ENCODE data around the gene P2RY2. TPM values are rescaled to one million over a fixed set of nuclear protein-coding genes. Genes with fewer than 3 reads are reported as not detected.

The P2RY2 gene
- total and polyA plus RNA-seq, 2 experiments from 2014 or later: 0.63 to 1.6 TPM

DNA sequence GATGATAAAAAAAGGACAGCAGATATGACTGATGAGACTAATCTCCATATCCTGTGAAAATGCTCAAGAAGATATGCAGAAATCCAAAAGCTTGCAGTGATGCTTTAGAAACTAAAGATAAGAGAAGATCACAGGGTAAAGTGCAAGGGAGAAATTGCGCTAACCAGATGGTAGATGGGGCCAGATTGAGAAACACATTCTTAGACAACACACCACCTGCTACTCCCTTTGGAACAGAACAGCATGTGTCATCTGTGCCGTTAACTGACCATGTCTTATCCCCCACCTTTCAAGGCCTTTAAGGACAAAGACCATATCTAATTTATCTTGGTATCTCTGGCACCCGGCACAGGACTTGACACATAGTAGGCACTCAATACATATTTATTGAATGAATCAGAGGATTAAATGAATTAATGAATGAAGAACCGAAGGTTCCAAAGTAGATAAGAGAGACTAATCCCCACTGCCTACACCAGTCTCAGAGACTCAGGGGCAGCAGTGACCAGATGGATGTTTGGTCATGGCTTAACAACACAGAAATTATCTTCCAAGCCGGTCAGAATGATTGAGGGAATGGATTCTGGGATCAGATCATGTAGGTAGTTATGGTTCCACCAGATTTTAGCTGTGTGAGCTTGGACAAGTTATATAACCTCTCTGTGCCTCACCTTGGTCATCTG, 12.3 kb upstream of the P2RY2 start:
- Histone ChIP-seq H3K27ac (ENCODE audit: low read depth) (no peak overlapping the region), H3K79me2 (replicated peaks; ENCODE audit: insufficient read depth) (no peaks in the 10 kb centered on the region), H3F3A (replicated peaks; ENCODE audit: low read depth) (no peaks in the 10 kb centered on the region), H2AFZ (no peak overlapping the region), H3K27me3 (ENCODE audit: insufficient read depth) (no peaks in the 10 kb centered on the region), H3K4me2 (no peak overlapping the region), H3K4me3 (no peak overlapping the region), H4K20me1 (replicated peaks; ENCODE audit: insufficient read depth) (no peaks in the 10 kb centered on the region), H3K4me1 (ENCODE audit: insufficient read depth) (peaks cover 7% of the 10 kb centered on the region), H3K36me3 (ENCODE audit: insufficient read depth) (no peaks in the 10 kb centered on the region), H3K9me2 (ENCODE audit: insufficient read depth) (no peaks in the 10 kb centered on the region)
- Mint-ChIP-seq H3K27ac (no peak overlapping the region), H3K36me3 (ENCODE audit: low read depth) (no peaks in the 10 kb centered on the region), H3K4me3 (no peak overlapping the region), H3K9me3 (no peaks in the 10 kb centered on the region), H3K27me3 (ENCODE audit: insufficient read depth, low read depth, poor library complexity) (peaks cover 5% of the 10 kb centered on the region), H3K4me1 (peaks cover 6% of the 10 kb centered on the region)
- DNase-seq (ENCODE audit: low spot score) (no peak), ATAC-seq (no peak)
- TF ChIP-seq EZH2phosphoT487 (IDR thresholded peaks at IDR 0.05; ENCODE audit: unreplicated experiment) (no peak), ZNF331 (CRISPR knock-in tag; IDR thresholded peaks at IDR 0.05; ENCODE audit: low read depth) (no peak), JUNB (IDR thresholded peaks at IDR 0.05; ENCODE audit: unreplicated experiment) (no peak), NANOG (IDR thresholded peaks at IDR 0.05; ENCODE audit: borderline replicate concordance) (no peak), STAT1 (IDR thresholded peaks at IDR 0.05; ENCODE audit: unreplicated experiment) (no peak), ZNF114 (CRISPR knock-in tag; IDR thresholded peaks at IDR 0.05) (no peak), POLR2AphosphoS5 (IDR thresholded peaks at IDR 0.05; ENCODE audit: low read depth) (no peak), EZH2 (IDR thresholded peaks at IDR 0.05; ENCODE audit: low read depth, unreplicated experiment) (no peak), ETS1 (IDR thresholded peaks at IDR 0.05) (no peak), CREB1 (CRISPR knock-in tag; IDR thresholded peaks at IDR 0.05; ENCODE audit: low read depth) (no peak)
- TF ChIP-seq, protein P1, sequence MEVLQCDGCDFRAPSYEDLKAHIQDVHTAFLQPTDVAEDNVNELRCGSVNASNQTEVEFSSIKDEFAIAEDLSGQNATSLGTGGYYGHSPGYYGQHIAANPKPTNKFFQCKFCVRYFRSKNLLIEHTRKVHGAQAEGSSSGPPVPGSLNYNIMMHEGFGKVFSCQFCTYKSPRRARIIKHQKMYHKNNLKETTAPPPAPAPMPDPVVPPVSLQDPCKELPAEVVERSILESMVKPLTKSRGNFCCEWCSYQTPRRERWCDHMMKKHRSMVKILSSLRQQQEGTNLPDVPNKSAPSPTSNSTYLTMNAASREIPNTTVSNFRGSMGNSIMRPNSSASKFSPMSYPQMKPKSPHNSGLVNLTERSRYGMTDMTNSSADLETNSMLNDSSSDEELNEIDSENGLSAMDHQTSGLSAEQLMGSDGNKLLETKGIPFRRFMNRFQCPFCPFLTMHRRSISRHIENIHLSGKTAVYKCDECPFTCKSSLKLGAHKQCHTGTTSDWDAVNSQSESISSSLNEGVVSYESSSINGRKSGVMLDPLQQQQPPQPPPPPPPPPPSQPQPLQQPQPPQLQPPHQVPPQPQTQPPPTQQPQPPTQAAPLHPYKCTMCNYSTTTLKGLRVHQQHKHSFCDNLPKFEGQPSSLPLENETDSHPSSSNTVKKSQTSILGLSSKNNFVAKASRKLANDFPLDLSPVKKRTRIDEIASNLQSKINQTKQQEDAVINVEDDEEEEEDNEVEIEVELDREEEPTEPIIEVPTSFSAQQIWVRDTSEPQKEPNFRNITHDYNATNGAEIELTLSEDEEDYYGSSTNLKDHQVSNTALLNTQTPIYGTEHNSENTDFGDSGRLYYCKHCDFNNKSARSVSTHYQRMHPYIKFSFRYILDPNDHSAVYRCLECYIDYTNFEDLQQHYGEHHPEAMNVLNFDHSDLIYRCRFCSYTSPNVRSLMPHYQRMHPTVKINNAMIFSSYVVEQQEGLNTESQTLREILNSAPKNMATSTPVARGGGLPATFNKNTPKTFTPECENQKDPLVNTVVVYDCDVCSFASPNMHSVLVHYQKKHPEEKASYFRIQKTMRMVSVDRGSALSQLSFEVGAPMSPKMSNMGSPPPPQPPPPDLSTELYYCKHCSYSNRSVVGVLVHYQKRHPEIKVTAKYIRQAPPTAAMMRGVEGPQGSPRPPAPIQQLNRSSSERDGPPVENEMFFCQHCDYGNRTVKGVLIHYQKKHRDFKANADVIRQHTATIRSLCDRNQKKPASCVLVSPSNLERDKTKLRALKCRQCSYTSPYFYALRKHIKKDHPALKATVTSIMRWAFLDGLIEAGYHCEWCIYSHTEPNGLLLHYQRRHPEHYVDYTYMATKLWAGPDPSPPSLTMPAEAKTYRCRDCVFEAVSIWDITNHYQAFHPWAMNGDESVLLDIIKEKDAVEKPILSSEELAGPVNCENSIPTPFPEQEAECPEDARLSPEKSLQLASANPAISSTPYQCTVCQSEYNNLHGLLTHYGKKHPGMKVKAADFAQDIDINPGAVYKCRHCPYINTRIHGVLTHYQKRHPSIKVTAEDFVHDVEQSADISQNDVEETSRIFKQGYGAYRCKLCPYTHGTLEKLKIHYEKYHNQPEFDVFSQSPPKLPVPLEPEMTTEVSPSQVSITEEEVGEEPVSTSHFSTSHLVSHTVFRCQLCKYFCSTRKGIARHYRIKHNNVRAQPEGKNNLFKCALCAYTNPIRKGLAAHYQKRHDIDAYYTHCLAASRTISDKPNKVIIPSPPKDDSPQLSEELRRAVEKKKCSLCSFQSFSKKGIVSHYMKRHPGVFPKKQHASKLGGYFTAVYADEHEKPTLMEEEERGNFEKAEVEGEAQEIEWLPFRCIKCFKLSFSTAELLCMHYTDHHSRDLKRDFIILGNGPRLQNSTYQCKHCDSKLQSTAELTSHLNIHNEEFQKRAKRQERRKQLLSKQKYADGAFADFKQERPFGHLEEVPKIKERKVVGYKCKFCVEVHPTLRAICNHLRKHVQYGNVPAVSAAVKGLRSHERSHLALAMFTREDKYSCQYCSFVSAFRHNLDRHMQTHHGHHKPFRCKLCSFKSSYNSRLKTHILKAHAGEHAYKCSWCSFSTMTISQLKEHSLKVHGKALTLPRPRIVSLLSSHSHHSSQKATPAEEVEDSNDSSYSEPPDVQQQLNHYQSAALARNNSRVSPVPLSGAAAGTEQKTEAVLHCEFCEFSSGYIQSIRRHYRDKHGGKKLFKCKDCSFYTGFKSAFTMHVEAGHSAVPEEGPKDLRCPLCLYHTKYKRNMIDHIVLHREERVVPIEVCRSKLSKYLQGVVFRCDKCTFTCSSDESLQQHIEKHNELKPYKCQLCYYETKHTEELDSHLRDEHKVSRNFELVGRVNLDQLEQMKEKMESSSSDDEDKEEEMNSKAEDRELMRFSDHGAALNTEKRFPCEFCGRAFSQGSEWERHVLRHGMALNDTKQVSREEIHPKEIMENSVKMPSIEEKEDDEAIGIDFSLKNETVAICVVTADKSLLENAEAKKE (CRISPR knock-in tag; IDR thresholded peaks at IDR 0.05): no peak
- TF ChIP-seq, protein P2, sequence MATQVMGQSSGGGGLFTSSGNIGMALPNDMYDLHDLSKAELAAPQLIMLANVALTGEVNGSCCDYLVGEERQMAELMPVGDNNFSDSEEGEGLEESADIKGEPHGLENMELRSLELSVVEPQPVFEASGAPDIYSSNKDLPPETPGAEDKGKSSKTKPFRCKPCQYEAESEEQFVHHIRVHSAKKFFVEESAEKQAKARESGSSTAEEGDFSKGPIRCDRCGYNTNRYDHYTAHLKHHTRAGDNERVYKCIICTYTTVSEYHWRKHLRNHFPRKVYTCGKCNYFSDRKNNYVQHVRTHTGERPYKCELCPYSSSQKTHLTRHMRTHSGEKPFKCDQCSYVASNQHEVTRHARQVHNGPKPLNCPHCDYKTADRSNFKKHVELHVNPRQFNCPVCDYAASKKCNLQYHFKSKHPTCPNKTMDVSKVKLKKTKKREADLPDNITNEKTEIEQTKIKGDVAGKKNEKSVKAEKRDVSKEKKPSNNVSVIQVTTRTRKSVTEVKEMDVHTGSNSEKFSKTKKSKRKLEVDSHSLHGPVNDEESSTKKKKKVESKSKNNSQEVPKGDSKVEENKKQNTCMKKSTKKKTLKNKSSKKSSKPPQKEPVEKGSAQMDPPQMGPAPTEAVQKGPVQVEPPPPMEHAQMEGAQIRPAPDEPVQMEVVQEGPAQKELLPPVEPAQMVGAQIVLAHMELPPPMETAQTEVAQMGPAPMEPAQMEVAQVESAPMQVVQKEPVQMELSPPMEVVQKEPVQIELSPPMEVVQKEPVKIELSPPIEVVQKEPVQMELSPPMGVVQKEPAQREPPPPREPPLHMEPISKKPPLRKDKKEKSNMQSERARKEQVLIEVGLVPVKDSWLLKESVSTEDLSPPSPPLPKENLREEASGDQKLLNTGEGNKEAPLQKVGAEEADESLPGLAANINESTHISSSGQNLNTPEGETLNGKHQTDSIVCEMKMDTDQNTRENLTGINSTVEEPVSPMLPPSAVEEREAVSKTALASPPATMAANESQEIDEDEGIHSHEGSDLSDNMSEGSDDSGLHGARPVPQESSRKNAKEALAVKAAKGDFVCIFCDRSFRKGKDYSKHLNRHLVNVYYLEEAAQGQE (IDR thresholded peaks at IDR 0.05; ENCODE audit: unreplicated experiment): no peak
- TF ChIP-seq, protein P3, sequence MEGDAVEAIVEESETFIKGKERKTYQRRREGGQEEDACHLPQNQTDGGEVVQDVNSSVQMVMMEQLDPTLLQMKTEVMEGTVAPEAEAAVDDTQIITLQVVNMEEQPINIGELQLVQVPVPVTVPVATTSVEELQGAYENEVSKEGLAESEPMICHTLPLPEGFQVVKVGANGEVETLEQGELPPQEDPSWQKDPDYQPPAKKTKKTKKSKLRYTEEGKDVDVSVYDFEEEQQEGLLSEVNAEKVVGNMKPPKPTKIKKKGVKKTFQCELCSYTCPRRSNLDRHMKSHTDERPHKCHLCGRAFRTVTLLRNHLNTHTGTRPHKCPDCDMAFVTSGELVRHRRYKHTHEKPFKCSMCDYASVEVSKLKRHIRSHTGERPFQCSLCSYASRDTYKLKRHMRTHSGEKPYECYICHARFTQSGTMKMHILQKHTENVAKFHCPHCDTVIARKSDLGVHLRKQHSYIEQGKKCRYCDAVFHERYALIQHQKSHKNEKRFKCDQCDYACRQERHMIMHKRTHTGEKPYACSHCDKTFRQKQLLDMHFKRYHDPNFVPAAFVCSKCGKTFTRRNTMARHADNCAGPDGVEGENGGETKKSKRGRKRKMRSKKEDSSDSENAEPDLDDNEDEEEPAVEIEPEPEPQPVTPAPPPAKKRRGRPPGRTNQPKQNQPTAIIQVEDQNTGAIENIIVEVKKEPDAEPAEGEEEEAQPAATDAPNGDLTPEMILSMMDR (conservative IDR thresholded peaks at IDR 0.05; ENCODE audit: low read depth in 2 of 2): no peak

All from GM23338 (cell line).